GM12878 (cell line): Measurements from ENCODE around the gene CSF1. TPM values are rescaled to one million over a fixed set of nuclear protein-coding genes. Genes with fewer than 3 reads are reported as not detected.

Experiments
- ATAC-seq: fragments of 200-7000 bp; cut with Tn5 transposase; 3 replicates; pipeline ENCODE4 v1.9.1; 2020; ENCODE audit warnings: mild to moderate bottlenecking, moderate library complexity
- BruUV-seq: library from RNA; stranded (reverse); fragments of 400-500 nt; replicated peaks from 2 replicates; lab custom pipeline; 2021; lab: Mats Ljungman, UMichigan
- CTCF ChIA-PET: fragments of 300-600 bp; sonication (Branson Sonifier 250); formaldehyde crosslinking; extraction: SDS; loops from one replicate; lab custom pipeline; 2021; ENCODE audit warnings: inconsistent platforms; lab: Yijun Ruan, JAX
- POLR2A ChIA-PET: fragments of 350-600 bp; formaldehyde crosslinking; extraction: SDS; loops from one replicate; lab custom pipeline; 2021; ENCODE audit warnings: inconsistent platforms; lab: Charles Lee
- RAD21 ChIA-PET: fragments of 300-600 bp; sonication (Branson Sonifier 250); formaldehyde crosslinking; loops from one replicate; lab custom pipeline; 2023; ENCODE audit warnings: antibody characterized with exemption; ENCODE audit not compliant: unreplicated experiment; lab: Charles Lee
- SMC1A ChIA-PET: fragments of 300-600 bp; sonication (Branson Sonifier 250); formaldehyde crosslinking; loops from one replicate; lab custom pipeline; 2023; ENCODE audit not compliant: unreplicated experiment, uncharacterized antibody; lab: Charles Lee
- DNase-seq: peaks from one replicate; pipeline ENCODE4 v3.0.0-alpha.2; 2011; ENCODE audit warnings: low read depth, low spot score
- FAIRE-seq: peaks from 3 replicates; lab custom pipeline; 2011; peaks lifted over from hg19 to GRCh38; lab: Jason Lieb, UNC
- H2AFZ ChIP-seq: 2 replicates; pipeline ENCODE4 v1.6.0; 2011; ENCODE audit warnings: low read depth, low read length, control low read depth; ENCODE audit not compliant: control insufficient read depth
- H3K27ac ChIP-seq: 2 replicates; pipeline ENCODE4 v1.5.1; 2011; ENCODE audit warnings: control low read depth; ENCODE audit not compliant: control insufficient read depth, insufficient read depth
- H3K27me3 ChIP-seq, 2 experiments: replicated peaks in 1 of 2; 2 replicates each; pipeline versions ENCODE4 v1.6.0 to v1.6.1; 2011; ENCODE audit warnings: low read length in 1 of 2; ENCODE audit not compliant: control insufficient read depth in 2 of 2, insufficient read depth in 2 of 2
- H3K36me3 ChIP-seq, 2 experiments: 2 replicates each; pipeline ENCODE4 v1.5.1; 2011; ENCODE audit warnings: low read length in 1 of 2; ENCODE audit not compliant: control insufficient read depth in 2 of 2, insufficient read depth in 2 of 2
- H3K4me1 ChIP-seq: 2 replicates; pipeline ENCODE4 v1.6.1; 2011; ENCODE audit warnings: mild to moderate bottlenecking, low read length, moderate library complexity, mixed read lengths; ENCODE audit not compliant: control insufficient read depth, insufficient read depth
- H3K4me2 ChIP-seq: 2 replicates; pipeline ENCODE4 v1.6.0; 2011; ENCODE audit warnings: control low read depth; ENCODE audit not compliant: control insufficient read depth, insufficient read depth
- H3K4me3 ChIP-seq: fragments of 200-600 bp; sonication (generic); 2 replicates; pipeline ENCODE4 v1.5.1; 2016
- H3K79me2 ChIP-seq: 2 replicates; pipeline ENCODE4 v1.6.0; 2011; ENCODE audit warnings: low read length; ENCODE audit not compliant: control insufficient read depth, insufficient read depth
- H3K9ac ChIP-seq: 2 replicates; pipeline ENCODE4 v1.8.0; 2011; ENCODE audit warnings: low read length, control low read depth, mixed read lengths; ENCODE audit not compliant: control insufficient read depth, insufficient read depth
- H3K9me3 ChIP-seq: replicated peaks from 3 replicates; pipeline ENCODE4 v1.5.1; 2011; ENCODE audit warnings: mild to moderate bottlenecking, low read length; ENCODE audit not compliant: control insufficient read depth, insufficient read depth
- H4K20me1 ChIP-seq: 2 replicates; pipeline ENCODE4 v1.6.0; 2011; ENCODE audit not compliant: control insufficient read depth, insufficient read depth
- ATF2 ChIP-seq: IDR thresholded peaks from 2 replicates; pipeline ENCODE4 v1.6.1; 2012; ENCODE audit warnings: low read length, inconsistent platforms
- BCL11A ChIP-seq: IDR thresholded peaks from 2 replicates; pipeline ENCODE4 v1.6.1; 2011; ENCODE audit warnings: low read depth, low read length
- E2F4 ChIP-seq: IDR thresholded peaks from 2 replicates; pipeline ENCODE4 v1.6.1; 2012; ENCODE audit warnings: low read depth, low read length, improper control_type of control experiment
- IKZF2 ChIP-seq, 2 experiments: fragments of 450-650 bp; IDR thresholded peaks; 2 replicates each; pipeline ENCODE4 v1.6.1; 2017; ENCODE audit warnings: mild to moderate bottlenecking in 2 of 2, moderate library complexity in 2 of 2
- IRF4 ChIP-seq: IDR thresholded peaks from 2 replicates; pipeline ENCODE4 v1.6.1; 2011; ENCODE audit warnings: low read depth, low read length
- KLF5 ChIP-seq: fragments of 450-650 bp; IDR thresholded peaks from 2 replicates; pipeline ENCODE4 v1.6.1; 2014; ENCODE audit warnings: mild to moderate bottlenecking; ENCODE audit not compliant: partially characterized antibody
- MTA2 ChIP-seq: fragments of 450-650 bp; IDR thresholded peaks from 2 replicates; pipeline ENCODE4 v1.6.1; 2016; ENCODE audit warnings: low read depth, mild to moderate bottlenecking, moderate library complexity
- NFXL1 ChIP-seq: fragments of 450-650 bp; IDR thresholded peaks from 2 replicates; pipeline ENCODE4 v1.6.1; 2017; ENCODE audit warnings: antibody characterized with exemption, mild to moderate bottlenecking, borderline replicate concordance
- NR2C1 ChIP-seq: fragments of 450-650 bp; IDR thresholded peaks from 2 replicates; pipeline ENCODE4 v1.6.1; 2017; ENCODE audit warnings: antibody characterized with exemption, mild to moderate bottlenecking, moderate library complexity
- PRDM15 ChIP-seq: fragments of 450-650 bp; formaldehyde crosslinking; IDR thresholded peaks from 2 replicates; pipeline ENCODE4 v1.4.0; 2020; ENCODE audit warnings: mild to moderate bottlenecking, moderate library complexity
- RB1 ChIP-seq: fragments of 450-650 bp; formaldehyde crosslinking; IDR thresholded peaks from 2 replicates; pipeline ENCODE4 v1.6.1; 2017; ENCODE audit warnings: mild to moderate bottlenecking, borderline replicate concordance
- SMAD5 ChIP-seq: IDR thresholded peaks from 2 replicates; pipeline ENCODE4 v1.6.1; 2016; ENCODE audit warnings: antibody characterized with exemption, low read depth
- SMARCA5 ChIP-seq: fragments of 450-650 bp; IDR thresholded peaks from 2 replicates; pipeline ENCODE4 v1.6.1; 2017; ENCODE audit warnings: mild to moderate bottlenecking
- SPI1 ChIP-seq: IDR thresholded peaks from 2 replicates; pipeline ENCODE4 v1.6.1; 2011; ENCODE audit warnings: low read depth, mild to moderate bottlenecking, low read length, moderate library complexity, borderline replicate concordance; ENCODE audit not compliant: insufficient read depth
- WRNIP1 ChIP-seq: IDR thresholded peaks from 2 replicates; pipeline ENCODE4 v1.6.1; 2011; ENCODE audit warnings: low read depth, low read length, improper control_type of control experiment, borderline replicate concordance
- ZNF217 ChIP-seq: fragments of 450-650 bp; IDR thresholded peaks from 2 replicates; pipeline ENCODE4 v1.6.1; 2017; ENCODE audit warnings: antibody characterized with exemption, mild to moderate bottlenecking
- WGBS: methylation state at CpG from one replicate; pipeline ENCODE4 v1.1.6; 2016; ENCODE audit warnings: low lambda C conversion rate; ENCODE audit not compliant: insufficient replicate concordance, insufficient coverage; ENCODE audit errors: missing lambda C conversion rate; 5-methylcytosine and 5-hydroxymethylcytosine counted together
- in situ Hi-C: fragments of 300-500 bp; cut with MboI; formaldehyde crosslinking; loops from 9 replicates; pipeline ENCODE4 v1.14.3; 2018; ENCODE audit warnings: mixed read lengths
- intact Hi-C: fragments of 100-400 bp; cut with micrococcal nuclease; formaldehyde crosslinking; loops from one replicate; pipeline ENCODE4 v1.14.2; 2022; ENCODE audit not compliant: unreplicated experiment
- polyA plus RNA-seq, 11 experiments: library from polyadenylated mRNA; depleted of rRNA in 4 of 11; unstranded in 6 of 11; stranded (reverse) in 5 of 11; fragments of >200 nt; fragmentation: Nextera tagmentation in 4 of 11; fragmentation: Illumina TruSeq in 1 of 11; extraction: Ambion mirVana in 4 of 11; extraction: Trizol in 1 of 11; gene quantifications; 1 replicate in 1 of 11; 2 replicates in 10 of 11; pipeline versions ENCODE4 v1.2.1 to v1.2.3, GENCODE V29; 2011 to 2016; ENCODE audit warnings: inconsistent platforms in 2 of 11, missing spikeins in 2 of 11, low read depth in 1 of 11
- total RNA-seq, 4 experiments: library from RNA; depleted of rRNA in 3 of 4; stranded (reverse); fragments of >200 nt in 3 of 4; fragmentation: Illumina TruSeq in 1 of 4; extraction: Trizol in 1 of 4; gene quantifications; 2 replicates each; pipeline versions ENCODE4 v1.2.1 to v1.2.3, GENCODE V29; 2013 to 2021

The CSF1 gene
- total and polyA plus RNA-seq, 10 of the 15 experiments (the other 5 are each of a cell fraction or from before 2014, with no cell fraction given) = 1.2 to 32.4 (median 13.0) TPM

GRCh38 chr1:109876617-109877316, 33.9 kb upstream of the CSF1 start:
- Histone ChIP-seq H3K27me3 (no peaks in the 10 kb centered on the region), H4K20me1 (no peaks in the 10 kb centered on the region), H3K9me3 (no peaks in the 10 kb centered on the region), H2AFZ (no peak overlapping the region; the same call in 1 of the 2 replicates), H3K27ac (no peak overlapping the region), H3K4me2 (no peak overlapping the region), H3K79me2 (no peaks in the 10 kb centered on the region), H3K36me3 (no peaks in the 10 kb centered on the region), H3K4me1 (no peaks in the 10 kb centered on the region; the same call in 1 of the 2 replicates), H3K9ac (no peak overlapping the region), H3K4me3 (no peak overlapping the region)
- ChIA-PET RAD21 (no interaction called here), POLR2A (interaction anchor here (0.6 kb wide), 1 partner anchor 29 kb away, joined by 3 read pairs; no protein-coding TSS in a partner anchor), SMC1A (no interaction called here), CTCF (interaction anchor here (0.8 to 1.0 kb wide), 2 partner anchors 10 to 40 kb away, joined by 3 read pairs; no protein-coding TSS in a partner anchor)
- no peak for TF ChIP-seq ATF2
- TF ChIP-seq WRNIP1 = no peak
- TF ChIP-seq BCL11A = no peak
- TF ChIP-seq RB1 = no peak
- TF ChIP-seq NFXL1 = no peak
- no peak for TF ChIP-seq SMARCA5
- TF ChIP-seq SPI1 = no peak
- TF ChIP-seq SMAD5 = no peak
- TF ChIP-seq PRDM15 (CRISPR knock-in tag) = no peak
- TF ChIP-seq IKZF2 (IDR thresholded peaks at IDR 0.05) = no peak
- TF ChIP-seq ZNF217 = no peak
- TF ChIP-seq E2F4 = no peak
- TF ChIP-seq IRF4 = no peak
- TF ChIP-seq MTA2 = no peak
- TF ChIP-seq NR2C1 = no peak
- TF ChIP-seq KLF5 = no peak
- no peak for DNase-seq
- in situ Hi-C loops = no loop called here
- no peak for ATAC-seq
- intact Hi-C loops = no loop called here
- no TSS peak for BruUV-seq
- FAIRE-seq = no peak
- WGBS = 36% methylated on average over 4 of the region's 4 CpGs
